Hepatocyte (in vitro differentiated cells): ENCODE measurements around the gene CACNG5. TPM values are rescaled to one million over a fixed set of nuclear protein-coding genes. Genes with fewer than 3 reads are reported as not detected.

Experiments used
- DNase-seq: peaks from one replicate; pipeline ENCODE4 v3.0.0-alpha.2; 2016; ENCODE audit warnings: low spot score
- H2AFZ ChIP-seq: fragments of 200-600 bp; sonication (generic); 2 replicates; pipeline ENCODE4 v1.6.0; 2016; ENCODE audit warnings: antibody characterized with exemption, mild to moderate bottlenecking
- H3K27ac ChIP-seq: fragments of 200-600 bp; sonication (generic); 2 replicates; pipeline ENCODE4 v1.5.1; 2016; ENCODE audit warnings: mild to moderate bottlenecking
- H3K27me3 ChIP-seq: fragments of 200-600 bp; sonication (generic); 2 replicates; pipeline ENCODE4 v1.6.1; 2016
- H3K36me3 ChIP-seq: fragments of 200-600 bp; sonication (generic); replicated peaks from 2 replicates; pipeline ENCODE4 v1.5.1; 2016; ENCODE audit warnings: low read depth; ENCODE audit not compliant: insufficient read depth
- H3K4me1 ChIP-seq: fragments of 200-600 bp; sonication (generic); 2 replicates; pipeline ENCODE4 v1.5.1; 2016; ENCODE audit warnings: mild to moderate bottlenecking, moderate library complexity; ENCODE audit not compliant: insufficient read depth
- H3K4me2 ChIP-seq: fragments of 200-600 bp; sonication (generic); 2 replicates; pipeline ENCODE4 v1.6.0; 2016
- H3K4me3 ChIP-seq: fragments of 200-600 bp; sonication (generic); 2 replicates; pipeline ENCODE4 v1.5.1; 2016; ENCODE audit warnings: mild to moderate bottlenecking
- H3K79me2 ChIP-seq: fragments of 200-600 bp; sonication (generic); 2 replicates; pipeline ENCODE4 v1.6.0; 2017; ENCODE audit warnings: mild to moderate bottlenecking
- H3K9me2 ChIP-seq: fragments of 200-600 bp; sonication (generic); replicated peaks from 2 replicates; pipeline ENCODE4 v1.6.0; 2017; ENCODE audit warnings: mild to moderate bottlenecking; ENCODE audit not compliant: insufficient read depth
- H3K9me3 ChIP-seq: fragments of 200-600 bp; sonication (generic); 2 replicates; pipeline ENCODE4 v1.5.1; 2016; ENCODE audit warnings: low read depth, mild to moderate bottlenecking
- H4K20me1 ChIP-seq: fragments of 200-600 bp; sonication (generic); 2 replicates; pipeline ENCODE4 v1.6.0; 2016; ENCODE audit warnings: mild to moderate bottlenecking; ENCODE audit not compliant: insufficient read depth, poor library complexity, severe bottlenecking
- EZH2 ChIP-seq: fragments of 200-600 bp; sonication (generic); IDR thresholded peaks from 2 replicates; pipeline ENCODE4 v1.6.1; 2016; ENCODE audit warnings: antibody characterized with exemption, mild to moderate bottlenecking, borderline replicate concordance
- EZH2phosphoT487 ChIP-seq: fragments of 200-600 bp; sonication (generic); IDR thresholded peaks from one replicate; pipeline ENCODE4 v1.6.1; 2018; ENCODE audit warnings: antibody characterized with exemption, mild to moderate bottlenecking, low read depth, moderate library complexity; ENCODE audit not compliant: unreplicated experiment, severe bottlenecking
- WGBS: methylation state at CpG from one replicate; pipeline ENCODE4 v1.1.6; 2016; ENCODE audit warnings: low lambda C conversion rate; ENCODE audit errors: missing lambda C conversion rate; 5-methylcytosine and 5-hydroxymethylcytosine counted together
- polyA plus RNA-seq: library from polyadenylated mRNA; unstranded; fragments of >200 nt; fragmentation: Nextera tagmentation; extraction: Ambion mirVana; gene quantifications from 2 replicates; pipeline ENCODE4 v1.2.1, GENCODE V29; 2016
- total RNA-seq: library from RNA; depleted of rRNA; stranded (reverse); fragments of >200 nt; gene quantifications from 2 replicates; pipeline ENCODE4 v1.2.3, GENCODE V29; 2014
- TF ChIP-seq, protein P1 (sequence below): fragments of 200-600 bp; sonication (generic); IDR thresholded peaks from 2 replicates; pipeline ENCODE4 v1.5.1; 2016; ENCODE audit warnings: antibody characterized with exemption, mild to moderate bottlenecking; ENCODE audit not compliant: poor library complexity

The CACNG5 gene
- total and polyA plus RNA-seq, 2 experiments from 2014 or later: not detected

DNA sequence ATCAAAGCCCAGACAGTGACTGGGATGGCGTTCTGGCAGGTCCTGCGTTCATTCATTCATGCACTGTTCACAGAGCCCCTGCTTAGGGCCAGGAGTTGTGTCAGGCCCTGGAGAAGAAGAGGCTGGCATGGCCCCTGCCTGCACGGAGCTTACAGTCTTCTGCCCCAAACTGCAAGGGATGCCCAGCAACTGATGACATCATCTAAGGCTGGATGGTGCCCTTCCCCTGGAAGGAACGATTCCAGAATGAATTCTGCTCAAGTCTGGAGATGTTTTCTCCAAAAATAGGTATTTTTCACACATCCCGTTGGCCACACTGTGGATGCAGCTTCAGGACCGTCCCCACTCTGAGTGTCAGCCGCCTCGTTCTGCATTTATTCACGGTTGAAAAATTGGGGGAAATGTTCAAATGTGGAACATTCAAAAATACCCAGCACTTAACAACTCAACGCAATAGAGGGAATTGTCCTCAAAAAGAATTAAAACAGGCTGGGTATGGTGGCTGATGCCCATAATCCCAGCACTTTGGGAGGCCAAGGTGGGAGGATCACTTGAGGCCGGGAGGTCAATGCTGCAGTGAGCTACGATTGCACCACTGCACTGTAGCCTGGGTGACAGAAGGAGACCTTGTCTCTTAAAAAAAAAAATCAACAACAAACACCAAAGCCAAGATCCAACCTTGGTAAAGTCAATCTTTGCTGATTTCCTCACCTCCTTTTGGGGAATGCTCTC, 23.8 kb upstream of the CACNG5 start:
- no peaks in the 10 kb centered on the region for H3K27me3 ChIP-seq
- H3K27ac ChIP-seq: no peak overlapping the region
- no peaks in the 10 kb centered on the region for H3K9me2 ChIP-seq
- no peaks in the 10 kb centered on the region for H3K9me3 ChIP-seq
- H3K4me2 ChIP-seq: no peak overlapping the region
- 94% methylated on average over 12 of the region's 12 CpGs for WGBS
- no peak overlapping the region for H2AFZ ChIP-seq
- no peak overlapping the region for H3K4me3 ChIP-seq
- no peaks in the 10 kb centered on the region for H3K4me1 ChIP-seq
- no peaks in the 10 kb centered on the region for H3K36me3 ChIP-seq
- no peaks in the 10 kb centered on the region for H3K79me2 ChIP-seq
- DNase-seq: no peak
- H4K20me1 ChIP-seq: no peaks in the 10 kb centered on the region
- TF ChIP-seq EZH2 (no peak), EZH2phosphoT487 (no peak)
- TF ChIP-seq, protein P1, sequence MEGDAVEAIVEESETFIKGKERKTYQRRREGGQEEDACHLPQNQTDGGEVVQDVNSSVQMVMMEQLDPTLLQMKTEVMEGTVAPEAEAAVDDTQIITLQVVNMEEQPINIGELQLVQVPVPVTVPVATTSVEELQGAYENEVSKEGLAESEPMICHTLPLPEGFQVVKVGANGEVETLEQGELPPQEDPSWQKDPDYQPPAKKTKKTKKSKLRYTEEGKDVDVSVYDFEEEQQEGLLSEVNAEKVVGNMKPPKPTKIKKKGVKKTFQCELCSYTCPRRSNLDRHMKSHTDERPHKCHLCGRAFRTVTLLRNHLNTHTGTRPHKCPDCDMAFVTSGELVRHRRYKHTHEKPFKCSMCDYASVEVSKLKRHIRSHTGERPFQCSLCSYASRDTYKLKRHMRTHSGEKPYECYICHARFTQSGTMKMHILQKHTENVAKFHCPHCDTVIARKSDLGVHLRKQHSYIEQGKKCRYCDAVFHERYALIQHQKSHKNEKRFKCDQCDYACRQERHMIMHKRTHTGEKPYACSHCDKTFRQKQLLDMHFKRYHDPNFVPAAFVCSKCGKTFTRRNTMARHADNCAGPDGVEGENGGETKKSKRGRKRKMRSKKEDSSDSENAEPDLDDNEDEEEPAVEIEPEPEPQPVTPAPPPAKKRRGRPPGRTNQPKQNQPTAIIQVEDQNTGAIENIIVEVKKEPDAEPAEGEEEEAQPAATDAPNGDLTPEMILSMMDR: no peak

DNA sequence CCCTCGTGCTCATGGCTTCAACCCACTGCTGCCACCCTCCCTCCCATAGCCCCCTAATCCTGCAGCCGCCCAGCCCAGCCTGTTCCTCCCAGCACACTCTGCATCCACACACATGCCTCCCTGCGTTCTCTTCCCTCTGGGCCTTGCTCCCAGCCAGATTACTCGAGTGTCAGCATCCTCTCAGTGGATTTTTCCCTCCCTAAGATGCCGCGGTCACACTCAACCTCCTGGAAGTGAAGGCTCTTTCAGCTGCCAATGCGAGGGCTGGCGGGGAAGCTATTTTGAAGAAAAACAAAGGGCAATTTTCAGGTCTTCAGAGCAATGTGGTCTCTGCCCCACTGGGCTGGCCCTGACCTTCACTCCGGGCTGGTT, 23.2 kb upstream of the CACNG5 start:
- Histone ChIP-seq H3K9me2 (no peaks in the 10 kb centered on the region), H3K4me1 (no peaks in the 10 kb centered on the region), H3K27me3 (no peaks in the 10 kb centered on the region), H3K9me3 (no peaks in the 10 kb centered on the region), H3K79me2 (no peaks in the 10 kb centered on the region), H3K4me3 (no peak overlapping the region), H3K36me3 (no peaks in the 10 kb centered on the region), H3K4me2 (no peak overlapping the region), H3K27ac (no peak overlapping the region), H4K20me1 (no peaks in the 10 kb centered on the region), H2AFZ (no peak overlapping the region)
- TF ChIP-seq EZH2 (no peak), EZH2phosphoT487 (no peak)
- TF ChIP-seq, protein P1: no peak
- WGBS: 92% methylated on average over 8 of the region's 9 CpGs
- DNase-seq: no peak

DNA sequence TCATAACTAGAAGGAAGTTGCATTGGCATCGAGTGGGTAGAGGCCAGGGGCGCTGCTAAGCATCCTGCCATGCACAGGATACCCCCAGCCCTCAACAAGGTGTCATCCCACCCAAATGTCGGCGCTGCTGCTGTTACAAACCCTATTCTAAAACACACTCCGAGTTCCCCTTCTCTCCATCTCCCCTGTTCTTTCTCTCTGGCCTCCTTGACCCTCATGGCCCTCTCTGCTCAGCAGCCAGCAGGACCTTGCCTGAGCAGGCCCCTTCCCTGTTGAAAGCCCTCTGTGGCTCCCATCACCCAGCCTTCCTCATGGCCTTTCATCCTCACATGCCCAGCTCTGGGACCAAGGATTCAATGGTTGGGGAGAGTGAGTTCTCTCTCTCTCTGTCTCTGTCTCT, 22.3 kb upstream of the CACNG5 start:
- H3K27me3 ChIP-seq: no peaks in the 10 kb centered on the region
- no peak overlapping the region for H2AFZ ChIP-seq
- H4K20me1 ChIP-seq: no peaks in the 10 kb centered on the region
- no peaks in the 10 kb centered on the region for H3K4me1 ChIP-seq
- H3K4me2 ChIP-seq: no peak overlapping the region
- no peaks in the 10 kb centered on the region for H3K9me2 ChIP-seq
- WGBS: 94% methylated on average over 5 of the region's 5 CpGs
- no peaks in the 10 kb centered on the region for H3K9me3 ChIP-seq
- H3K4me3 ChIP-seq: no peak overlapping the region
- TF ChIP-seq EZH2 (no peak), EZH2phosphoT487 (no peak)
- TF ChIP-seq, protein P1: no peak
- H3K79me2 ChIP-seq: no peaks in the 10 kb centered on the region
- H3K36me3 ChIP-seq: no peaks in the 10 kb centered on the region
- DNase-seq: no peak
- H3K27ac ChIP-seq: no peak overlapping the region
